Left lobe of liver (tissue), 2 donors: Measurements from ENCODE around the gene ECSIT. TPM values are rescaled to one million over a fixed set of nuclear protein-coding genes. Genes with fewer than 3 reads are reported as not detected.

Experiments used
- ATAC-seq: fragments of 200-7000 bp; cut with Tn5 transposase; one replicate; pipeline ENCODE4 v1.9.1; 2020; ENCODE audit warnings: mild to moderate bottlenecking, moderate library complexity
- DNase-seq: peaks from one replicate; pipeline ENCODE4 v3.0.0-alpha.2; 2020; ENCODE audit warnings: low spot score
- total RNA-seq: library from RNA; stranded (reverse); gene quantifications from one replicate; pipeline ENCODE4 v1.2.1, GENCODE V29; 2021
- donor health status: DM: no; HTN: no; CAD: no; lungs with moderate emphysema.
- donor health status: DM: no; HTN: yes; CAD: no.

ECSIT gene
- total RNA-seq, 1 donor from 2014 or later, result 45.6 TPM

DNA sequence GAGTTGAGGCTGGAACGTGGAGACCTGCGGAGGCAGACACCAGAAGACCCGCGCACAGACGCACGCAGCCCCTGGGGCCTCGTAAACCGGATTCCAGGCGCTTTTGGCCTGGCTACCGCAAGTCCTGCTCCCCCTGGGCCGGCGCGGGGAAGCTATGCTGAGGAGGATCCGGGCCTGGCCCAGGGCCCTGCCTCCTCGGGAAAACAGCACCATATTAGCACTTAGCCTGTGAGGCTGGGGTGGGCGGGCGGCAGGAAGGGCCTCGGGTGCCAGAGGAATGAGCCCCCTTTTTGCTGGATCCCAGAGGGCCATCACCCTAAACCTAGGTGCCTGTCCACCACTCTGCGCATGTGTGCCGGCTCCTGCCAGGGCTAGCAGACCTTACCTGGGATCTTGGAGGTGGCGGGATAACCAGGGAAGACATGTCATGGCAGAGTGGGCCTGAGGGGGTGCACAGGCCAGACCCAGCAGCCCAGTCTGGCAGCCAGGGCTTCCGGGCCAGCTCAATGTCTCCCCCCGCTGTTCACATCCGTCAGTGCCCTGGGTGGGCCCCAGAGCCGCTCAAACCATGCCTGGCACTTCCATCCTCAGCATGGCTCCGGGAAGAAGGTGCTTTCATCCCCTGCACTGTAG is 22.8 kb upstream of the ECSIT start:
- DNase-seq, result no peak

GRCh38 chr19:11550265-11550664 is 21.3 kb upstream of the ECSIT start:
- DNase-seq, result no peak
- ATAC-seq, result no peak

More for the DNA sequence above, 22.8 kb upstream of the ECSIT start:
- peak; percentile 57 for ATAC-seq

DNA sequence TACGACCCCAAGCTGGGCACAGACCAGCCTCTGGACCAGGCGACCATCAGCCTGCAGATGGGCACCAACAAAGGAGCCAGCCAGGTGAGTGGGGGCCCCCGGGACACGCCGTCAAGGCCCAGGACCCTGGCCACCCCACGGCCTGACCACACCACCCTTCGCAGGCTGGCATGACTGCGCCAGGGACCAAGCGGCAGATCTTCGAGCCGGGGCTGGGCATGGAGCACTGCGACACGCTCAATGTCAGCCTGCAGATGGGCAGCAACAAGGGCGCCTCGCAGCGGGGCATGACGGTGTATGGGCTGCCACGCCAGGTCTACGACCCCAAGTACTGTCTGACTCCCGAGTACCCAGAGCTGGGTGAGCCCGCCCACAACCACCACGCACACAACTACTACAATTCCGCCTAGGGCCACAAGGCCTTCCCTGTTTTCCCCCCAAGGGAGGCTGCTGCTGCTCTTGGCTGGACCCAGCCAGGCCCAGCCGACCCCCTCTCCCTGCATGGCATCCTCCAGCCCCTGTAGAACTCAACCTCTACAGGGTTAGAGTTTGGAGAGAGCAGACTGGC is 20.5 kb upstream of the ECSIT start:
- DNase-seq (no peak), ATAC-seq (no peak)

DNA sequence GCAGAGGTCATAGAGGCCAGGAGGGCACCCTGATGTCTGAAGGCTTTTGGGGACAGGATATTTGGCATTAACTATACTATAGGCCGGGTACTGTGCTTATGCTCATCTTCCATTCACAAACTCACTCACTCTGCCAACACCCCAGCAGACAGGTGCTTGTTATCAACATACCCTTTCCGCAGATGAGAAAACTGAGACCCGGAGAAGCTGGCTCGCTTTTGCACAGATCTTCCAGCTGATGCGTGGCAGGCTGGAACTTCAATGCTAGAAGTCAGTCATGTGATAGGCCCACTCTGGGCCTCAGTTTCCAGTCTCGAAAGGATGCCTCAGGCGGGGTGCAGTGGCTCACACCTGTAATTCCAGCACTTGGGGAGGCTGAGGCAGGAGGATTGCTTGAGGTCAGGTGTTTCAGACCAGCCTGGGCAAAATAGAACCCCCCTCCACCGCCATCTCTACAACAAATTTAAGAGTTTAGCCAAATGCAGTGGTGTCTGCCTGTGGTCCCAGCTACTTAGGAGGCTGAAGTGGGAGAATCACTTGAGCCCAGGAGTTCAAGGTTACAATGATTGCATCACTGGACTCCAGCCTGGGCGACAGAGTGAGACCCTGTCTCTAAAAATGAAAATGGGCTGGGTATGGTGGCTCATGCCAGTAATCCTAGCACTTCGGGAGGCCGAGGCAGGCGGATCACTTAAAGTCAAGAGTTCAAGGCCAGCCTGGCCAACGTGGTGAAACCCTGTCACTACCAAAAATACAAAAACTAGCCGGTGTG is 19.2 kb upstream of the ECSIT start:
- no peak for ATAC-seq
- no peak for DNase-seq

DNA sequence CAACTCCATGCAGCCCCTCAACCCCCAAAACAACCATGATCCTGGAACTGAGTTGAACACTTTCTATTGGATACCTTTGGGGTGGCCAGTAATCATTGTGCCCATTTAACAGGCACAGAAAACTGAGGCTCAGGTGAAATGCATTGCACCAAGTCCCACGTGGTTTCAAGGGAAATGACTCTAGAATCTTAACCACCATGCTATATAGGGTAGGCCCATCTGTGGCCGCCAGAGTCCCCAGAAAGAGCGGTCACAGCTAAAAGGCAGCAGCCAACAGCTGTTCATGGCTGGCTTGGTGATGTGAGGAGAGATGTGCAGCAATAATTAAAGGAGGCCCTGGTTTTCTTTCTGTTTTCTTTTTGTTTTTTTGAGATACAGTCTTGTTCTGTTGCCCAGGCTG is 12.3 kb upstream of the ECSIT start:
- DNase-seq, result no peak
- ATAC-seq, result no peak

DNA sequence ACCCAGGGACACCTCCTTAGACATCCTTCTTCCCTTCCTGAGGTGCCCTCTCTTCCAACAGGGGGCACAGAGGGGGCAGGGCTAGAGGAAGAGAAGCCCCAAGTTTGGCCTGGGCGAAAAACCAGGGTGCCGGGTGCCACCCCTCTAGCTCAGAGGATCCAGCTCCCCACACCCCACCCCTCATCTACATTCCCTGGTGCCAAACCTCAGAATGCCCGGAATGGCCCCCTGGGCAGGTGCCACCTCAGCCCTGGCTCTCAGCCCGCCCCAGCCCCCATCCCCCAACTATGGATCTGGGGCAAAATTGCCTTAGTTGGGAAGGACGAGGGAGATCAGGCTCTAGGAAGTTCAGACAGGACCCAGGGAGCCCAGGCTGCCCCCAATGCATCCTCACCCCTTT is 11.7 kb upstream of the ECSIT start:
- ATAC-seq (no peak), DNase-seq (no peak)

DNA sequence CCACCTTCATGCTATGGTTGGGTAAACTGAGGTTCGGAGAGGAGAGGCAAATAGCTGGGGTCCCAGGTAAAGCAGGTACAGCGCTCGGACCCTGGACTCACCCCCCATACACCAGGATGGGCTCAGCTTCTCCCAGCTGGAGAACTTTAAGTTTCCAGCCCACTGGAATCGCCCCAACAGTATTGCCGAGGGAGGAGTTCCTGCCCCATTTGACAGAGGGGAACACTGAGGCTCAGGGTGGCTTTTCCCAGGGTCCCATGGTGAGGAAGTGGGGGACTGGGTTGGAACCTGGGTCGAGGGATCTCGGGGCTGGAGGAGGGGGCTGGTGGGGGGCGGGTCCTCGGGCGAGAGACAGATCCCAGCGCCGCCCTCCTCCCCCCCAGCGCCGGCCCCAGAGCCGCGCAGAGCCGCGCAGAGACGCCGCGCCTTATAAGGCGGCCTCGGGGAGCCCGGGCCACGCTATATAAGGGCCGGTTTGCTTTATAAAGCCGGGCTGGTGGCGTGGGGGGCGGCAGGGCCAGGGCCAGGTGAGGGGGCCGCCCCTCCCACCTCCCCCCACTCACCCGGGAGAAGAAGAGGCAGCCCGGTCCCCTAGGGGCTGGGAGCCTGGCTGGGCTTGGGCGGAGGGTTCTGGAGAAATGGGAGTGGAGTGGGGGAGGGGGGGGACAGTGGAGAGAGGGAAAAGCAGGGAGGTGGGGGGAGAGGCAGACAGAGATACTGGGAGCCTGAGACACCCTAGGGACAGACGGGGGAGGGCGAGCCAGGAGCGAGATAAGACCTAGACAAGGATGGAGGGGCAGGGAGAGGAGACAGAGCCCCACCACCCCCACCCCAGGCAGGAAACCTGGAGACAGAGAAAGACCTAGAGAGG is 10.8 kb upstream of the ECSIT start:
- DNase-seq (no peak), ATAC-seq (no peak)

DNA sequence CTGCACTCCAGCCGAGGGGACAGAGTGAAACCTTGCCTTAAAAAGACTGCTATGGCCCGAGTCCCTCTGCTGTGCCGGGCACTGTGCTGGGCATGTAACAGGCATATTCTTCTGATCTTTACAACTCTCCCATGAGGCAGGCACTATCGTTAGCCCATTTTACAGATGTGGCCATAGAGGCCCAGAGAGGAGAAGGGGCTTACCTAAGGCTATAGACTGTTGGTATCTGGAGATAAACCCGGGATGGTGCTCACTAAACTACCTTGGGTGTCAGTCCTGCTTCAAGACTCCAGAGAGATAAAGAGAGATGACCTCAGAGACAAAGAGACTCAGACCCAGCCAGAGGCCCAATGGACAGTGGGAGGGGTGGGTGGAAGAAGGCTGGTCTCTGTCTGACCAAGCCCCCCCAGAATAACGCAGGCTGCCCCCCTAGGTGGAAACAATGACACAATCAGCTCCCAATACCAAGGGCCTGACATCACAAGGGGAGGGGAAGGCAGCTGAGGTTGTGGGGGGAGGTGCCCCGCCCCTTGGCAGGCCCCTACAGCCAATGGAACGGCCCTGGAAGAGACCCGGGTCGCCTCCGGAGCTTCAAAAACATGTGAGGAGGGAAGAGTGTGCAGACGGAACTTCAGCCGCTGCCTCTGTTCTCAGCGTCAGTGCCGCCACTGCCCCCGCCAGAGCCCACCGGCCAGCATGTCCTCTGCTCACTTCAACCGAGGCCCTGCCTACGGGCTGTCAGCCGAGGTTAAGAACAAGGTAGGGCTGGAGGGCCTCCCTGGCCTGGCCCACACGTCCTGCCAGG is 9.5 kb upstream of the ECSIT start, which contains the start of gene CNN1:
Gene CNN1 (plus strand): TSS at position 620 of the 805 bp plus-strand sequence. CDS start 77 bp downstream, at position 697.
- DNase-seq (no peak), ATAC-seq (no peak)

GRCh38 chr19:11535792-11536595 is 7.1 kb upstream of the ECSIT start:
- DNase-seq, result peak; percentile 83
- ATAC-seq, result peak; percentile 93

DNA sequence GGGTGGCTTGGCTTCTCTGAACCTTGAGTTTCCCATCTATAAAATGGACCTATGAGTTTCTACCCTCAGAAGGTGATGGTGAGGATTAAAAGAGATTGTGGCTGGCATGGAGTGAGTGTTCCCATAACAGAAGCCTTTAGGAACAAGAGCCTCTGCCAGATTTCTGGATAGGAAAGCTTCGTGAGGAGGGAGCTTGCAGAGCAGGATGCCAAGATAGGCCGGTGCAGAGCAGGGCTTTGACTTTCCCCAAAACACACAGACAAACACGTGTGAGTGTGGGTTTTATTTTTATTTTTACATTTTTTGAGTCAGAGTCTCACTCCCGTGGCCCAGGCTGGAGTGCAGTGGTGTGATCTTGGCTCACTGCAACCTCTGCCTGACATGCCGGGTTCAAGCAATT is 6.0 kb upstream of the ECSIT start:
- DNase-seq, result no peak
- no peak for ATAC-seq

- DNase-seq, result no peak
- no peak for ATAC-seq
Observed at GRCh38 chr19:11534538-11534937, 5.6 kb upstream of the ECSIT start.

GRCh38 chr19:11530432-11530831 is 1.5 kb upstream of the ECSIT start:
- DNase-seq (peak; percentile 85), ATAC-seq (peak; percentile 60)

DNA sequence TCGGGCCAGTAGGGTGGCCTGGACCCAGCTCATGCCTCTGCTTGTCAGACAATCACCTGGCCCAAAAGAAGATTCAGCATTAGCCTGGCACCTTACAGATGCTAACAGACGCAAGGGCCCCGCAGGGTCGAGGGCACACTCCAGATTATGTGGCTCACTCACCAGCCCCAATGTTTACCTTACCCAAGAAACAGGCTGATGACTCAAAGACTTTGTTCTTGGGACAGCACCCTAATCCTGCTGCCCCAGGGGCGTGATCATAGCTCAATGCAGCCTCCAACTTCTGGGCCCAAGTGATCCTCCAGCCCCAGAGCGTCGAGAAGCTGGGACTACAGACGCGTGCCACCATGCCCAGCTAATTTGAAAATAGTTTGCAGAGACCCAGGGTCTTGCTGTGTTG is 9.8 kb downstream of the ECSIT start:
- ATAC-seq (no peak), DNase-seq (no peak)

DNA sequence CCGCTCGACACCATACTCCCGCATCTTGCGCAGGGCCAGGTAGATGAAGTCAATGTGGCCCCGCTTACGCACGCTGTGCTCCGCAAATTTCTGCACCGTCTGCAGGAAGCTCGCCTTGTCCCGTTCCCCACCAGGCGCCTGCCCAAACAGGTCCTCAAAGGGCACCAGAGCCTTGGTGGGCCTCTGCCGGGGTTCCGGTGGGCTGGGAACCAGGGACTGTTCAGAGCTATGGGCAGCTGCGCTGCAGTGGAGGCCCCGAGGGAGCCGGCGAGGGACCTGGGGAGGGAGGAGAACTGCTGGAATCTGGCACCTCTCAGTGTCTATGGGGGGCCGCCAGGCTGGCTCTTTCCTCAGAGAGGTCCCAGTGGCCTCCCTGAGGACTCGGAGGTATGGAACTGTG is 15.0 kb downstream of the ECSIT start:
- ATAC-seq (no peak), DNase-seq (no peak)

DNA sequence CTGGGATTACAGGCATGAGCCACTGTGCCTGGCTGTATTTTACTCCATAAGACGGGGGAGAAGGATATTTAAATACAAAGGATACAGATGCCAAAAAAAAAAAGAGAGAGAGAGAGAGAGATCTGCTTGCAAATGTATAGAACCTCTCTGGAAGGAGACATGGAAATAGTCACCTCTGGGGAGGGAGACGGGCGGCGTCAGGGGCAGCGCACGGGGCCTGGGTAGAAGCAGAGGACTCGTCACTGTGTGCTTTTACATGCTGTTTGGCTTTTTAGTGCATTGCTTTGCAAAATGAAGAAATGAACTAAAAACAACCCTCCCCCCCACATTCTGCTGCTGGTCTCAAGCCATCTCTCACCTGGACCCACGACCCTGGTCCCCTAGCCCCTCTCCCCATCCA is 18.5 kb downstream of the ECSIT start:
- ATAC-seq (no peak), DNase-seq (no peak)

DNA sequence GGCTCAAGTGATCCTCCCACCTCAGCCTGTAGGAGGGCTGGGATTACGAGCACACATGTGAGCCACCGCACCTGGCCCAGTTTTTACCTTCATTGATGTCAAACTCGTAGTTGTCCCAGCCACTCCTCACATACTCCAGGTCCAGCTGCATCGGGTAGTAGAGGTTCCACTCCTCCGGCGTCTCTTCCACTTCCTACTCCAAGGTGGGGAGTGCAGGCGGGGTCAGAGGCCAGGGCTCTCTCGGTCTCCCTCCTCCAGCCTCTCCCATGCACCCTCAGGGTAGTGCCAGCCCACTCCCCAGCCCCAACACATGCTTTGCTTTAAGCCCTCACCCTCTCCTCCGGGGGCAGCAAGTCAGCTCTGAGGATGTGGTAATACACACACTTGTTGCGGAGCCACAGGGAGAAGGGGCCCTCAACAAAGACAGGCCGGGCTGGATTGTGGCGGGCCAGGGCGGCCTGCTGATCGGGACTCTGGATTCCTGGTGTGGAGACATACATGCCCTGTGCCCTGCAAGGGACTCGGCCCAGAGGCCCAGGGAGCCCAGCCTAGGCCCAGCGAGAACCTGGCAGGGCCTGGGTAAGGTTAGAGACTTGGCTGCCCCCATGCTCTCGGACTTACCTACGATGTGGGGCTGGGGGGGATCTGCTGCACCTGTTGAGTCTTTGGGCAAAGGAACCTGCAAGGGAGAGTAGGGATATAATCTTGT is 21.4 kb downstream of the ECSIT start:
- no peak for DNase-seq
- ATAC-seq, result no peak

DNA sequence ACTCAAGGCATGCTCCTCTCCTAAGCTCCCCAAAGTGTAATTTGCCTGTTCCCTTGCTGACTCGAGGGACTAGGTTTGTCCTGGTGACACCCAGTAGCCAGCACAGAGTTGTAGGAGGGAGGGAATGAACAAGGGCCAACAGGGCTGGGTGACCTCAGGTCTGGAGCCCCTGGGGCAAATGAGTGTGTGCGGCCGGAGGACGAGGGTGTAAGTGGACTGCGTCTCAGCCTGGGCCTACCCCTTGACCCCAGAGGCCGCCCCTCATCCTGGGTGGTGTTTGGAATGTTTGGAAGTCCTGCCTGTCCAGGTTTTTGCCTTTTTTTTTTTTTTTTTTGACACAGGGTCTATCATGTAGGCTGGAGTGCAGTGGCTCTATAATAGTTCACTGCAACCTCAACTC is 22.0 kb downstream of the ECSIT start:
- no peak for DNase-seq
- ATAC-seq, result no peak

GRCh38 chr19:11506101-11506555 is 22.8 kb downstream of the ECSIT start:
- no peak for DNase-seq

More at GRCh38 chr19:11506101-11506555, 22.8 kb downstream of the ECSIT start:
- ATAC-seq, result peak; percentile 53
